Measurements from ENCODE around the gene CLIP3.

Gene CLIP3

GRCh38 chr19:36009633-36010379 is 22.9 kb downstream of the CLIP3 start:
- no peak for DNase-seq (ENCODE audit: low read depth in 2 of 2)

- DNase-seq (ENCODE audit: low read depth in 2 of 2) = peak; percentile 39 to 46
Measured at GRCh38 chr19:36009220-36009619, 23.5 kb downstream of the CLIP3 start.

GRCh38 chr19:36008336-36008978 is 24.2 kb downstream of the CLIP3 start, which contains the start of gene SYNE4:
SYNE4 (minus strand) TSS chr19:36008813; CDS start chr19:36008681, 132 bp downstream.
- no peak for DNase-seq (ENCODE audit: low read depth in 2 of 2)

- no peak for DNase-seq (ENCODE audit: low read depth in 2 of 2)
Measured at GRCh38 chr19:36006955-36007354, 25.7 kb downstream of the CLIP3 start.

GRCh38 chr19:36003284-36003683 is 29.4 kb downstream of the CLIP3 start:
- no peak for DNase-seq (ENCODE audit: low read depth in 2 of 2)

GRCh38 chr19:36001605-36002004 is 31.1 kb downstream of the CLIP3 start:
- no peak for DNase-seq (ENCODE audit: low read depth in 2 of 2)

GRCh38 chr19:35996777-35997176 is 35.9 kb downstream of the CLIP3 start:
- no peak for DNase-seq (ENCODE audit: low read depth in 2 of 2)

GRCh38 chr19:35995048-35995993 is 37.4 kb downstream of the CLIP3 start, which contains the start of gene SDHAF1:
SDHAF1 (plus strand) TSS chr19:35995188; CDS start chr19:35995275, 87 bp downstream.
- DNase-seq (ENCODE audit: low read depth in 2 of 2) = peak; percentile 93 to 95

- no peak for DNase-seq (ENCODE audit: low read depth in 2 of 2)
Measured at GRCh38 chr19:35993923-35994598, 38.6 kb downstream of the CLIP3 start.

GRCh38 chr19:35992907-35993765 is 39.5 kb downstream of the CLIP3 start:
- DNase-seq (ENCODE audit: low read depth in 2 of 2) = no peak

- no peak for DNase-seq (ENCODE audit: low read depth in 2 of 2)
Measured at GRCh38 chr19:35991731-35992450, 40.8 kb downstream of the CLIP3 start.

- DNase-seq (ENCODE audit: low read depth in 2 of 2) = no peak
Measured at GRCh38 chr19:35990771-35991730, 41.6 kb downstream of the CLIP3 start.

- DNase-seq (ENCODE audit: low read depth in 2 of 2) = no peak
Measured at GRCh38 chr19:35990156-35990555, 42.5 kb downstream of the CLIP3 start.

- DNase-seq (ENCODE audit: low read depth in 2 of 2) = no peak
Measured at GRCh38 chr19:35988824-35989223, 43.8 kb downstream of the CLIP3 start.

GRCh38 chr19:35987571-35987896 is 45.1 kb downstream of the CLIP3 start:
- DNase-seq (ENCODE audit: low read depth in 2 of 2) = no peak

GRCh38 chr19:35986664-35987570 is 45.8 kb downstream of the CLIP3 start:
- no peak for DNase-seq (ENCODE audit: low read depth in 2 of 2)

- no peak for DNase-seq (ENCODE audit: low read depth in 2 of 2)
Measured at GRCh38 chr19:35986111-35986510, 46.6 kb downstream of the CLIP3 start.

GRCh38 chr19:35983177-35983576 is 49.5 kb downstream of the CLIP3 start:
- DNase-seq (ENCODE audit: low read depth in 2 of 2) = no peak

Measured in stimulated activated CD8-positive, alpha-beta memory T cell treated with anti-CD3 and anti-CD28 coated beads, Interleukin-15, amount 100 ng/mL, for 48 hours (primary cell).